GM19025 (cell line): ENCODE results near the gene PTPRA.

ENCODE experiments used
- ATAC-seq: cut with Tn5 transposase; IDR thresholded peaks from one replicate; pipeline ENCODE4 v1.9.1; 2021; ENCODE audit warnings: mild to moderate bottlenecking, low read depth, moderate library complexity; ENCODE audit not compliant: unreplicated experiment

Gene PTPRA

DNA sequence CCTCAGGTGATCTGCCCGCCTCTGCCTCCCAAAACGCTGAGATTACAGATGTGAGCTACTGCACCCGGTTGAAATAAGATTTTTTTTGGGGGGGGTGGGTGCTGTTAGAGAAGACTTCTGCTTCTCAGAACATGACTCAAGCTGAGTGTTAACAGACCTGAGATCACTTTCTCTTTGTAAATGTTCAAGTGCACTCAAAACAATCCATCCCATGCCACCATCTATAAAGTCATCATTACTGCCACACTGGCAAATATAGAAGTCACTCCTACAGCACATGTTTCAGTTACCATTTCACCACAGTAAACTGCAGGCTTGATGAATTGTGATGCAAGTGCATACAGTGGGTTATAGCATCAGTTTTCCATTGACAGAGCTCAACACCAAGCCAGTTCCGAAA, 23.8 kb upstream of the PTPRA start:
- no peak for ATAC-seq

DNA sequence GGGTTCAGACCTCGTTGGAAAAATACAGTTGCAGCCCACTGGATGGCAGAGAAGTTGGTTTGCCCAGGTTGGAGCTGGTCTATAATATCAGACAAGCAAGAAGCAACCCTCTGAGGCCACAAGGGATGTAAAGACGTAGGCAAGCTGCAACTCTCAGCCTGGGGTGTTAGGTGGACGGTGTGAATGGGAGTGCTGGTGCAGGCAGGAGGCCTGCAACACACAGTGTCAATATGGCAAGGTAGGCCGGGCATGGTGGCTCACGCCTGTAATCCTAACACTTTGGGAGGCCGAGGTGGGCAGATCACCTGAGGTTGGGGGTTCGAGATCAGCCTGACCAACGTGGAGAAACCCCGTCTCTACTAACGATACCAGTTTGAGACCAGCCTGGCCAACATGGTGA, 22.2 kb upstream of the PTPRA start:
- ATAC-seq: no peak

DNA sequence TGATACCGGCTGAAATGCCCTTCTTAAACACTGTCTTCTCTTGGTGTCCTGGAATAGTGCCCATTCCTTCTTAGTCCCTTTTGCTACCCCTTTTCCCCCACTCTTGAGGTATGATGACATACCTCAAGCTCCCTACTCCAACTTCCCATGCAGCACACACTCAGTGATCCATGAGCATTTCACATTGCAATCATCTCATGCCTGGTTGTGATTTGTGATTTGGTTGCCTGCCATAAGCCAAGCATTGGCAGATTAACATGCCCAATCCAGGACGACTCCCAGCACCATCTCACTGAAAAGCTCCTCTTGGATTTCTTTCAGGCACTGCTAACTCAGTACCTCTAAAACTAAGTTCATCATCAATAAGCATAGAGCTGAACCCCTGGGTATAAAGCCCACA, 14.7 kb upstream of the PTPRA start:
- ATAC-seq: no peak

DNA sequence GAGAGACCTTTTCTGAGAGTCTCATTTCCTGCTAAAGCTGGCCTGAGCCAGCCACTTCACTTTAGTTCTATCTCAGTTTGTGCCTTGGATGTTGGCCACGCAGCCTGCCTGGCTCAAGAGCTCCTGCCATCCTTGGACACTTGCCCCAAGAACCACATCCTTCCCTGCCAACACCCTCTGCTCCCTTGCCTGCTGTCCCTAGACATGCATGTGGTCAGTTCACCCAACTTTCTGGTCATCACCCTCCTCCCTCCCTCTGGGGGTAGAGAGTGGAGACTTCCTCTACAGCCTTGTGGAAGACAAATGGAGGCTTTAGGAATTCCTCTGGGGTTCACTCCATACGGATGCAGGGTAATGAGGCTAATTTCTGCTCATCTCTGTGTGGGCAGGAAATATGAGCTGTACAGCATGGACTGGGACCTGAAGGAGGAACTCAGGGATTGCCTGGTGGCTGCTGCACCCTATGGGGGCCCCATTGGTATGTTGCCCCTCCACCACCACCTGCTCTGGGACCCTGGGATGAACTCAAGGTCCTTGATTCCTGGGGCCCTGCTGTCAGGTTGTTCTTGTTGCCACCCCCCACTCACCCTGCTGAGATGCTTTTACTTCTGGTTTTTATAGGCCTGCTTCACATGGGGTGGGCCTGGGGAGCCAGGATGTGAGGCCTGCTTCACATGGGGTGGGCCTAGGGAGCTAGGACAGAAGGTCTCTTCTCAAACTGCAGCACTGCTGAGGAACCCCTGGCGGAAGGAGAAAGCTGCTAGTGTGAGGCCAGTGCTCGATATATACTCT, 13.8 kb upstream of the PTPRA start:
- ATAC-seq: no peak

DNA sequence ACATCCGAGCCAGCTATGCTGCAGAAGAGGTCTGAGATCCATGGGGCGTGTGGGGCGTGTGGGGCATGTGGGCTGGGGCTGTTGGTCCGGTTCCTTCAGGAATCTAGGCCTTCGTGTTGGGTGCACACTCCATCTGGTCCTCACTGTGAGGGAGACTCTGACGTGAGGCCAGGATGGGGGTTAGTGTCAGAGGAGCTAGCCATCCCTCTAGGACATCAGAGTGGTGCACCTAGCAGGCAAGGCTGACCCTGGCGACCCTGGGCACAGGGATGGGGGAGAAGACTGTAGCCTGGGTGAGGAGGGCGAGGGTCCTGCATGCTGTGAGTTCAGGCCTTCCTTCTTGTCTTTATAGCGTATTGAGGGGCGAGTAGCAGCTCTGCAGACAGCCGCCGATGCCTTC, 8.7 kb upstream of the PTPRA start:
- ATAC-seq: no peak

DNA sequence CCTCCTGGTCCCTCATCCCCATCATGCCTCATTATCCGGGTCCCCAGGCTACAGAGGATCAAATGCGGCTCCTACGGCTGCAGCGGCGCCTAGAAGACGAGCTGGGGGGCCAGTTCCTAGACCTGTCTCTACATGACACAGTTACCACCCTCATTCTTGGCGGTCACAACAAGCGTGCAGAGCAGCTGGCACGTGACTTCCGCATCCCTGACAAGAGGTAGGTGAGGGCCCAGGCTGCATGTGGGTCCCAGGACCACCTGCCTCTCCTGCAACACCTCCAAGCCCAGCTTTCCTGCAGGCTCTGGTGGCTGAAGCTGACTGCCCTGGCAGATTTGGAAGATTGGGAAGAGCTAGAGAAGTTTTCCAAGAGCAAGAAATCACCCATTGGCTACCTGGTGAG, 8.2 kb upstream of the PTPRA start:
- ATAC-seq: no peak

DNA sequence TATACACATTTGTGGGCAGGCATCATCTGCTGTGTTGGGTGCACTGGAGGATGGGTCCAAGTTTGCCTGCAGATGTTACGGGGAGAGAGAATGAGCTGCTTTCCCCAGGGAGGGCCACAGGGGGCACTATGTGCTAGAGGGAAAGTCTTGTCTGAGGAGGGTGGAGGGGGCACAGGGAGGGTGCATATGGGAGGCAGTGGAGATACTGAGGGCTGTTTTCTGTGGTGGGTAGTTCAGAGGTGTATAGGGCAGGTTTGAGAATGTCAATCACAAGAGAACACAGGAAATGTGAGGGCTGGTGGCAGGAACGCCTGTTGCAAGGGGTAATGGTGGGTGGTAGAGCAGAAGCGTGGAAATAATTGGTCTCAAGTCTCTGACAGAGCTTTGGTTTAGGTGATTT, 7.7 kb upstream of the PTPRA start:
- ATAC-seq: no peak

DNA sequence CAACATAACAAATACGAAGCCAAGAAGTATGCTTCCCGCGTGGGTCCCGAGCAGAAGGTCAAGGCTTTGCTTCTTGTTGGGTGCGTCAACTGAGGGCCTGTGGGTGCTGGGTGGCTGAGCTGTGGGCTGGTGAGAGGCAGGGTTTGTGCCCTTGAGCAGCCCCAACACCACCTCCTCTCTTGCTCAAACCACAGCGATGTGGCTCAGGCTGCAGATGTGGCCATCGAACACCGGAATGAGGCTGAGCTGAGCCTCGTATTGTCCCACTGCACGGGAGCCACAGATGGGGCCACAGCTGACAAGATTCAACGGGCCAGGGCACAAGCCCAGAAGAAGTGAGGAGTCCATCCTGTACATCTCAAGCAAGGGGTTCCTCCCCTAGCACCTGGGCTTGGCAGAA, 7.0 kb upstream of the PTPRA start:
- ATAC-seq: no peak

DNA sequence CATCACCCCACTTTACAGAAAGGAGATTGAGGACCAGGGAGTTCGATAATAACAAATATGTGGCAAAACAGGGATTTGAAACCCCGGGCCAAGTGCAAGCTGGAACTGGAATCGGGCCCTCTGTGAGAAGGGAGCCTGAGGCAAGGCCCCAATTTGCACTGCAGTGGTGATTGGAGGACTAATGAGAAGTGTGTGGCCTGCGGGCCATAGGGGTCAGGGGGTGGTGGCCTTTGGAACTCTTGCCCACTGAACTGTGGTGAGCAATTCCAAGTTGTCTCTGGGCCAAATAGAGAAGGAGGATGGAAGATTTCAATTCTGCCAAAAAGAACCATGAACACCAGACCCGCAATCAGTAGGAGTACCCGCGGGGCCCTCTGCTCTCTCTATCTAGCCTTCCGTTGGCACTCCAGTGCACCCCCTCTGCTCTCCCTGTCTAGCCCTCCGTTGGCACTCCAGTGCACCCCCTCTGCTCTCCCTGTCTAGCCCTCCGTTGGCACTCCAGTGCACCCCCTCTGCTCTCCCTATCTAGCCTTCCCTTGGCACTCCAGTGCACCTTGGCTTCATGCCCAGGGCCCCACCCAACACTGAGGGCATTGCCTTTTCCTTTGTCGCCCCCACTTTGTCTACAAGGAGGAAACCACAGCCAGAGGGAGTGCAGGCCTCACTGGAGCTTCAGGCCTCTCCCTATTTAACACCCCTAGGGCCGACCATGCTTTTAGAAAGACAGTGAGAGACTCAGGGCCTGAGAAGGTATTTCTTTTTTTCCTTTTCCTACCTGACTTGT, 6.0 kb upstream of the PTPRA start:
- no peak for ATAC-seq

DNA sequence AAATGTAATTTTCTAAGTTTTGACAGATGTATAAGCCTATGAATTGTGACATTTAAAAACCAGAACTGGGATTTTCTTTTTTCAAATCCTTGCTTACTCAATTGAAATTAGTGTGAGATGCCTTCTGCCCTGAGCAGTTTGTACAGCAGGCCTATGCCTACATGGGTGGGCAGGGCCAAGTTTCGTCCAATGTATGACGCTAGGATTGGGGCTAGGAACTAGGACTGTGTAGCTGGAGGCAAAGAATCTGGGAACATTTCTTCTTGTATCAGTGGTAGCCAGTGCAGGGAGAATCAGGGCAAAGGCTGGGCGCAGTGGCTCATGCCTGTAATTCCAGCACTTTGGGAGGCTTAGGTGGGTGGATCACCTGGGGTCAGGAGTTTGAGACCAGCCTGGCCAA, 3.9 kb upstream of the PTPRA start:
- ATAC-seq: no peak

DNA sequence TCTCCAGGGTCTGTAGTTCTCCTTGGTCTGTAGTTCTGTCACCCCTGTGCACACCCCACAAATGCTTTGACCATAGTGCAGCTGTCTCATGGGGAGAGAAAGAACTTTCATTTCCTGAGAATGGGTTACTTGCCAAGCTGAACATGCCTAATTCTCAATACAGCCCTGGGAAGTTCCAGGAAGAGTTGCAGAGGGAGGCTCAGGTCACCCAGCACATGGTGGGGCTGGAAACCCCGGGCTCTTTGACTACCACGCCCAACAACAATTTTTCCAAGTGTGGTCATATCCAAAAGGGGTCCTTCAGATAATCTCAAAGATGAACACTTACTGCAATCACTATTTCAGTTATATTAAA, 2.2 kb upstream of the PTPRA start:
- ATAC-seq: no peak

DNA sequence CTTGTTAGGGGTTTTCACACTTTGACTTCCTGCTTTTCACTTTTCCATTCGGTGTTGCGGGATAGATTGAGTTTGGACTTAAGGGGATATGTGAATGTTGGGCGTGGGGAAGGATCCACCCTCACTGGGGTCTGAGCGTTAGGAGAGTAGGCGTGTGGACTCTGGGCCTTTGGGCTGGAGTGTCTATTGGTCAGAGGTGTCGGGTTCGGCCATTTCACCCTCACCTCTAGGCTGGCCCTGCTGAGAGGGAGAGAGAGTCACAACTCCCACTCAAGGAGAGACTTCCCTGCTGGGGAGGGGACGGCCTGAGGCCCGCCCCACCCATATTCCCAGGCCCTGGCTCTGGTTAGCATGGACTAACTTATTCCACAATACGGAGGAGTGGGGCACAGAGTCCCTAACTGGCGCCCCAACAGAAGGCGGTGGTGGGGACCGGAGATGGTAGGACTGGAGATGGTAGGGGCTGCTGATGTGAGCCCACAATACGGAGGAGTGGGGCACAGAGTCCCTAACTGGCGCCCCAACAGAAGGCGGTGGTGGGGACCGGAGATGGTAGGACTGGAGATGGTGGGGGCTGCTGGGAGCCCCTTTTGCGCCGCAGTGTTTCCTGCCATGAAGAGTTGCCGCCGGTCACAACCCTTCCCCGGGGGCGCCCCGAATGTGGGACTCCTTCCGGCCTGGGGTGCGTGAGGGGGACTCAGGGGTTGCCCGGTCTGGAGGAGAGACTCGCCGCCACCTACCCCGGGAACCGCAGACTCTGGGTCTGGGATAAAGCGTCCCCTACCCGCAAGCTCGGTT, 1.4 kb upstream of the PTPRA start:
- no peak for ATAC-seq

DNA sequence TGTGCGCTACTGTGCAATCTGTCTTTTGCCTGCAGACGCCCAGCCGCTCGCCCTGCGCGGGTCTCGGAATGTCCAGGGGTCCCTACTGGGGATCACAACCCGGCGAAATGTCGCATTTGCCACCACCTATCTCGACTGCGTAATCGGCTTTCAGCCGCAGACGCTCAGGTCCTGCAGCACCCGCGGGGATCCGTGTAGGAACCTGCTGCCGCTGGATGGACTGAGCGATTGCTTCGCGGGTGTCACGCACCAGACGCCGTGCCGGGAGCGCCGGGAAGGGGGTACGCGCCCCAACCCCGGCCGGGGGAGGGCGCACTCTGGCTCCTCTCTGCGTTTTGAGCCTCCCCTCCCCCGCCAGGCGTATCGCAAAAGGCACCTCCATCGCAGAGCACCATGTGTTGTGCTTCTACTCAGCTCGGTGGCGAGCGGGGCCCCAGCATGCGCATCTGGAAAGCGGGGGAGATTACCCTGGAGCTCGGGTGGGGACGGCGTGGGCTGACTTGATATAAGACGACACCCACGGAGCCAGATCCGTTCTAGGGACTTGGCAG, 747 bp upstream of the PTPRA start:
- ATAC-seq: no peak

DNA sequence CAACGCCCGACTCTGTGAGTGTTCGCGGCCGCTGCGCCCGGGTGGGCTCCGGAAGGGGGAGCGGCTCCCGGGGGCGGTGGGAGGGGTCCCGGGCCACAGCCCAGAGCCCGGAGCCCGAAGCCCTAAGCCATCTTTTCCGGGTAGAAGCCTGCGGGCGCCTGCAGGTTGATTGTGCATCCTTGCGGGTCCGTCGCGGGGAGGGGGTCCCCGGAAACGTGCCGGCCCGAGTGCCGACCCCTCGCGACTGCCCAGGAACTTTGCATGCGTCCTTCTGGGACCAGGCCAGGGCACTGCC, 413 bp downstream of the PTPRA start:
- ATAC-seq: no peak

DNA sequence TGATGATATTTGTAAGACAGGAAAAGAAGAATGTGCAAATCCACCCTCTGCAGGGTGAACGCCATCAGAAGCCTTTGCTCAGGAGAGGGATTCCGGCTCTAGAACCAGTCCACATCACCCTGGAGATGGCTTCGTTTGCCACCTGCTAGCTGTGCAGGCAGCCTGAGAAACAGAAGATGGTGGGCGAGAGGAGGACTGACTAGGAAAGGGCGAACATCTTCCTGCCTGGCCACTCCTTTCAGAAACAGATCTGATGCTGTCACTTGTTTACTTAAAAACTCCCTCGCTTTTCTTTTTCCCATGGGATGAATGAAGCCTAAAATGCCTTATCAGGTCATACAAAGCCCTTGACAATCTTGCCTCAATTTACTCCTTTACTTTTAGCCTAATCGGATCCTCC, 1.2 kb downstream of the PTPRA start:
- ATAC-seq: no peak

DNA sequence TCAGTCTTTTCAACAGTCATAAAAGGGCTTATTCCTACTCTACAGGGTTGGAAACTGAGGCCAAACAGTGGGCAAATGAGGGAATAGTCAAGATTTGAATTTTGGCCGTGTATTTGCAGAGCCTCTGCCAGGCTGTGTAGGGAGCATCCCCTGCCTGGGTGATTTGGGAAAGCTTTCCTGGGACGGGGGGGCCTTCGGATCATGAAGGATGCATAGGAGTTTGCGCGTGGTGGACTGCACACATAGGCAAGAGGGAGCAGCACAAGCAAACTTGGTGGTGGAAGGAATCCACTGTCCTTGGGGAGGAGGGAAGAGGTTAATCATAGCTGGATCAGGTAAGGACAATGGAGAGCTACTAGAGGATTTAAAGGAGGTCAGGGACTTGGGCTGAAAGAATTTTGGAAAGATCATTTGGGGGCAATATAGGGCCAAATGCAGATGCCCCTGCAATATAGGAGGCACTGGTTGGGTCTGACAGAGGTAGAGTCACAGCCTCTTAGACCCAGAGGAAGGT, 2.5 kb downstream of the PTPRA start:
- ATAC-seq: no peak

DNA sequence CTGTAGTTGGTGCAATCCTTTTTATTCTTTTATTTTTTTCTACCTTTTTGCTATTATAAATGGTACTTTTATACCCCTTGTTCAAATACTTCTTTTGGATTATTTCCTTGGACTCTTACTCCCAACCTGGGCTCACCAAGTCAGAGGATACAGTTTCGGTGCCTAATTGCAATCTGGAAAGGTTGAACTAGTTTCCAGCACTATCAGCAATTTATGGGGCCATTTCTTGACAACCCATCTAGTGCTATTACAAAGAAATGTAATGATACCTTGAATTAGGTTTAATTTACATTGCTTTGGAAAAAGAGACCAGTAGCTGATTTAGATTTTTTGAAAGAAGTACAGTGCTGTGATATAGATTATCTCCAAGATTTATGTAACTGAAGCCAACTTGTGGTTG, 5.2 kb downstream of the PTPRA start:
- ATAC-seq: no peak

DNA sequence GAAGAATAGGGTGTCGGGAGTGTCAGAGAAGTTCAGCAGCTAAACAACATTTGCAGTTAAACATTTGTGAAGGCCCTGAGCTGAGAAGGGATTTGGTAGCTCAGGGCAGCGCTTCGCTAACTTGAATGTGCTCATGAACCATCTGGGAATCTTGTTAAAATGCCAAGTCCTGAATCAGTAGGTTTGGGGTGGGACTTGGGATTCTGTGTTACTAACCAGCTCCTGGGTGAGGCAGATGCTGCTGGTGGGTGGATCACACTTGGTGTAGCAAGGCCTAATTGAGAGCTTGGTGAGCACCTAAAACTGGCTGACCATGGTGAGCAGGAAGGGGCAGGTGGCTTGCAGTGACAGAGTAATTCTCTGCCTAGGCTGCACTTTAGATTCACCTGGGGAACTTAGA, 5.9 kb downstream of the PTPRA start:
- no peak for ATAC-seq

DNA sequence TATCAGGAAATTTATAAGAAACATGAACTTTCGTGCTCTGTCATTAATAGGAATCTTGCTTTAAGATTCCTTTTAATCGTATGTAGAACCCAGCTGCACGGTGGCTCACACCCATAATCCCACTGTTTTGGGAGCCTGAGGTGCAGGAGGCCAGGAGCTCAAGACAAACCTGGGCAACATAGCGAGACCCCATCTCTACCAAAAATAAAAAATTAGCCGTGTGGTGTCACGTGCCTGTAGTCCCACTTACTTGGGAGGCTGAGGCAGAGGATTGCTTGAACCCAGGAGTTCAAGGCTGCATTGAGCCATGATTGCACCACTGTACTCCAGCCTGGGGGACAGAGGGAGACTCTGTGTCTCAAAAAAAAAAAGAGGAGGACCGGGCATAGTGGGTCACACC, 7.4 kb downstream of the PTPRA start:
- ATAC-seq: no peak

DNA sequence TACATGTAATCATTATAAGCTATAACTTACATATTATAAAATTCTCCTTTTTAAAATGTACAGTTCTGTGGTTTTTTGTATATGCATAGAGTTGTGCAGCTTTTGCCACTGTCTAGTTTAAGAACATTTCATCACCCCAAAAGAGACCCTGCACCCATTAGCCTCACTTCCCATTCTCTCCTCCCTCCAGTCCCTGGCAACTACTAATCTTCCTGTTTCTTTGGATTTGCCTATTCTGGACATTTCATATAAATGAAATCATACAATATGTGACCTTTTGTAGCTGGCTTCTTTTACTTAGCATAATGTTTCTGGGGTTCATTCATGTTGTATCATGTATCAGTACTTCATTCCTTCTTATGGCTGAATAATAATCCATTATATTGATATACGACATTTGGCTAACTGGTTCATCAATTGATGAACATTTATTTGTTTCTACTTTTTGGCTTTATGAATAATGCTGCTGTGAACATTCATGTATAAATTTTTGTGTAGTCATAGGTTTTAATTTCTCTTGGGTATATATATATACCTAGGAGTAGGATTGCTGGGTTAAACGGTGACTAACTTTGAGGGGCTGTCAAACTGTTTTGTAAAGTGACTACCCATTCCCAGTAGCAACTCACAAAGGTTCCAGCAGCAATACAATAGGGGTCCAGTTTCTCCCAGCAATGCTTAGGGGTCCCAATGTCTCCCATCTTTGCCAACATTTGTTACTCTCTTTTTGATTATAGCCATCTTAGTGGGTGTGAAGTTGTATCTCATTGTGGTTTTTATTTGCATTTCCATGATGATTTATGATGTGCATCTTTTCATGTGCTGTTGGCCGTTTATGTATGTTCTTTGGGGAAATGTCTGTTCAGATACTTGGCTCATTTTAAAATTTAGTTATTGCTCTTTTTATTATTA, 10.7 kb downstream of the PTPRA start:
- ATAC-seq: no peak
